Measurements from ENCODE around the gene NUDT11.
A peak's percentile ranks its signal among the peaks of the same experiment; 100 is the strongest.

DNA sequence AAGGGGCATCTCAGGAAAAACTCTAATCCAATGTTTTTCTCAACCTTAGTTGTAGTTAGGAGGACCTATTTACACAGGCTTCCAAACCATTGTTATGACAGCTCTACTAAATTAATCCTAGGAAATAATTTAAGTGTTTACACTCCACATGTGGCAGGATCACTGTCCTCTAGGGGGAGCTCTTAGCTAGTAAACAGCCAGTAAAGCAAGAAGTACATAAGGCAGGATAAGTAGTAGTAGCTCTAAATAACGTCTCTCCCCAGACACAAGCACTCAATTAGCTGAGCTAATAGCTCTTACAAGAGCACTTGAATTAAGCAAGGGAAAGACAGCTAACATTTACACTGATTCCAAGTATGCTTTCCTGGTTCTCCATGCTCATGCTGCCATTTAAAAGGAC, 37.3 kb downstream of the NUDT11 start:
- TF ChIP-seq EZH2 (IDR thresholded peaks at IDR 0.05; ENCODE audit: low read length): no peak
- TF ChIP-seq, protein P1, sequence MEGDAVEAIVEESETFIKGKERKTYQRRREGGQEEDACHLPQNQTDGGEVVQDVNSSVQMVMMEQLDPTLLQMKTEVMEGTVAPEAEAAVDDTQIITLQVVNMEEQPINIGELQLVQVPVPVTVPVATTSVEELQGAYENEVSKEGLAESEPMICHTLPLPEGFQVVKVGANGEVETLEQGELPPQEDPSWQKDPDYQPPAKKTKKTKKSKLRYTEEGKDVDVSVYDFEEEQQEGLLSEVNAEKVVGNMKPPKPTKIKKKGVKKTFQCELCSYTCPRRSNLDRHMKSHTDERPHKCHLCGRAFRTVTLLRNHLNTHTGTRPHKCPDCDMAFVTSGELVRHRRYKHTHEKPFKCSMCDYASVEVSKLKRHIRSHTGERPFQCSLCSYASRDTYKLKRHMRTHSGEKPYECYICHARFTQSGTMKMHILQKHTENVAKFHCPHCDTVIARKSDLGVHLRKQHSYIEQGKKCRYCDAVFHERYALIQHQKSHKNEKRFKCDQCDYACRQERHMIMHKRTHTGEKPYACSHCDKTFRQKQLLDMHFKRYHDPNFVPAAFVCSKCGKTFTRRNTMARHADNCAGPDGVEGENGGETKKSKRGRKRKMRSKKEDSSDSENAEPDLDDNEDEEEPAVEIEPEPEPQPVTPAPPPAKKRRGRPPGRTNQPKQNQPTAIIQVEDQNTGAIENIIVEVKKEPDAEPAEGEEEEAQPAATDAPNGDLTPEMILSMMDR (optimal IDR thresholded peaks at IDR 0.05 in 1 of 3, IDR thresholded peaks at IDR 0.05 in 1 of 3, conservative IDR thresholded peaks at IDR 0.05 in 1 of 3; ENCODE audit: extremely low read depth in 1 of 3, insufficient read depth in 2 of 3, low read length in 3 of 3): peak in 2 of 3 experiments; percentile 42 to 53
